ENCODE data around the gene AP3S2.
A peak's percentile ranks its signal among the peaks of the same experiment; 100 is the strongest.
"Not testable (repeated sequence)": the region's sequence is repeated elsewhere in the genome, so short reads cannot be mapped to it uniquely, and the experiment has no call there.

AP3S2 gene

DNA sequence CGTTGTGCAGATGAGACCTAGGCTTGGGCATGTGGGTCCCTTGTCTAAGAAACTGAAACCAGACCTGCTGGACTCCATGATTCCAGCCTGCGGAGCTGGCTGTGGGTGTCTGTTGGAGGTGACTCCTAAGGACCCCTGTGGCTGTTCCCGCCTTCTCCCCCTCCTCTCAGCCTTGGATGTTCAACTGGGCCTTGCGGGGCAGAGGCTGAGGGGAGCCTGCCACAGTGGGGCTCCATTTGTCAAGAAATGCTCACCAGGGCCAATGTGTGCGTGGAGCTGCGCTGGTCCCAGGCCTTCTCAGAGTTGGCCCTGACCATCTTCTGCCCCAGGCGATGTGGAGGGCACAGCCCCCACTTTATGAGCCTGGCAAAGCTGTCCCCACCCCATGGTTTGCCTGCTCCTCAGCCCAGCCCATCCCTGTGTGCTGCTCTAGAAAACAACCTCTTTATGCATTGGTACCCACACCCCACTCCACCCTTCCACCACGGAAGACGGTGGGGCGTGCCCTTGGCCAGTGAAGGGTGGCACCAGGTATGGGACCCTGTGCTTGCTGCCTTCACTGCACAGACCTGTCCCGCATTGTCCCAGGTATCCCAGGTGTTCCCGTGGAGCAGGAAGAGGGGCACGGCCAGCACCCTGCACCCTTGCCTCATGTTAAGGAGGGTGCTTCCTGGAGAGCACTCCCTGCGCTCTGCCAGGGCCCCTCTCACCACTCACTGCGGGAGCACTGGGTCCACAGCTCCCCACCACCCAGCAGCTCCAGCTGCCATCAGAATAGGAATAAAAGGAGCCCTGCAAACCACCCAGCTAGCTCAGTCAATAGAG, 109.7 kb downstream of the AP3S2 start:
- no peak for DNase-seq (ENCODE audit: insufficient read length, low spot score)
- no peak for FAIRE-seq

- FAIRE-seq (no peak), DNase-seq (ENCODE audit: insufficient read length, low spot score) (no peak)
Measured at GRCh38 chr15:89783111-89783860, 110.5 kb downstream of the AP3S2 start.

DNA sequence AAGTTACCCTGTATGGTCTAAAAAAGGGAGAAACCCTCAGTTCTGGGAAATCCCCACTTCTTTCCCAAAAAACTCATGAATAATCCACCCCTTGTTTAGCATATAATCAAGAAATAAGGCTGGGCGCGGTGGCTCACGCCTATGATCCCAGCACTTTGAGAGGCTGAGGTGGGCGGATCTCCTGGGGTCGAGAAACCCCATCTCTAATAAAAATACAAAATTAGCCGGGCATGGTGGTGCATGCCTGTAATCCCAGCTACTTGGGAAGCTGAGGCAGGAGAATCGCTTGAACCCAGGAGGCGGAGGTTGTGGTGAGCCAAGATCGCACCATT, 111.2 kb downstream of the AP3S2 start:
- not testable (repeated sequence) for DNase-seq (ENCODE audit: insufficient read length, low spot score); FAIRE-seq

DNA sequence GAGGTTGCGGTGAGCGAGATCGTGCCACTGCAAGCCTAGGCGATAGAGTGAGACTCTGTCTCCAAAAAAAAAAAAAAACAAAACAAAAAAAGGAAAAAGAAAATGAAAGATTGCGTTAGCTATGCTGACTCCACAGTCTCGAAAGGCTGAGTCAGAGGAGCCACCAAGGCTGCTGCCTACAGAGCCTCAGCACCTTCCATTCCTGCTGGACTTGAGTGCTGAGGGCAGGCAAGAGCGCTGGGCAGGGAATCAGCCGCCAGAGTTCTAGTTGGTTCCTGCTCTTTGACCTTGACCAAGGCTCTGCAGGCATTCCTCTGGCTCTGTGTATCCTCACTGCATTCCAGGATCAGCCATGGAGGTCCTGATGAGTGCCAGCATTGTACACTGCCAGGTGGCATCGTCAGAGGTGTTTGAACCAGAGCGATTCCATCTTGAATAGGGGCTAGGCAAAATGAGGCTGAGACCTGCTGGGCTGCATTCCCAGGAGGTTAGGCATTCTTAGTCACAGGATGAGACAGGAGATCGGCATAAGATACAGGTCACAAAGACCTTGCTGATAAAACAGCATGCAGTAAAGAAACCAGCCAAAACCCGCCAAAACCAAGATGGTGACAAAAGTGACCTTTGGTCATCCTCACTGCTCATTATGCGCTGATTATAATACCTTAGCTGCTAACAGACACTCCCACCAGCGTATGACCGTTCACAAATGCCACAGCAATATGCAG, 111.7 kb downstream of the AP3S2 start:
- DNase-seq (ENCODE audit: insufficient read length, low spot score), result no peak
- FAIRE-seq, result no peak

GRCh38 chr15:89781055-89781454, 112.7 kb downstream of the AP3S2 start:
- no peak for DNase-seq (ENCODE audit: insufficient read length, low spot score)

DNA sequence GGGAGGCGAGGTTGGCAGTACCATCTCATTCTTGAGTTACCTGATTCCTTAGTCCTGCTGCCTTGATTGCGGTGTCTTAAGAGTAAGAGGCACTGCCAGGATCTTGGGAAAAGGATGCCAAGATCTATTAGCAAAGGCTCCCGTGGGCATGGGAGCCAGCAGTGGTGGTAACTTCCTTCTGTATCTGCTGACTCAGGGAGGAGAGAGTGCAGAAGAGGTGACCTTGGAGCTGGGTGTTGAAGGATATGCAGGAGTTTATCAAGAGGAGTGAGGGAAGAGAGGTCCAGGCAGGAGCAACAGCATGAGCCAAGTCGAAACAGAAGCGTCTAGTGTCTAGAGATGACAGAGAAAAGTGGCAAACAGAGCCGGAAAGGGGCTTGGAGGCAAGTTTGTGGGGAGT, 113.2 kb downstream of the AP3S2 start:
- FAIRE-seq, result no peak

More at GRCh38 chr15:89781055-89781454, 112.7 kb downstream of the AP3S2 start:
- peak; percentile 62 for FAIRE-seq

More for the DNA sequence above, 113.2 kb downstream of the AP3S2 start:
- DNase-seq (ENCODE audit: insufficient read length, low spot score), result no peak
